Progenitor cell of endocrine pancreas (in vitro differentiated cells): Measurements from ENCODE around the gene NTN4. TPM values are rescaled to one million over a fixed set of nuclear protein-coding genes. Genes with fewer than 3 reads are reported as not detected.

Source experiments
- DNase-seq: peaks from one replicate; pipeline ENCODE4 v3.0.0; 2021; ENCODE audit warnings: low spot score; ENCODE audit not compliant: unreplicated experiment
- H3K27ac Mint-ChIP-seq: 2 replicates; pipeline ENCODE4 v1.8.0; 2021; ENCODE audit warnings: mild to moderate bottlenecking, moderate library complexity, mixed read lengths
- H3K27me3 Mint-ChIP-seq: 2 replicates; pipeline ENCODE4 v1.8.0; 2021; ENCODE audit warnings: mixed read lengths
- H3K36me3 Mint-ChIP-seq: 2 replicates; pipeline ENCODE4 v1.8.0; 2022; ENCODE audit warnings: mixed read lengths; ENCODE audit not compliant: insufficient read depth
- H3K4me1 Mint-ChIP-seq: 2 replicates; pipeline ENCODE4 v1.8.0; 2021; ENCODE audit warnings: low read depth, mixed read lengths
- H3K4me3 Mint-ChIP-seq: 2 replicates; pipeline ENCODE4 v1.8.0; 2021; ENCODE audit warnings: low read depth, mild to moderate bottlenecking, moderate library complexity, mixed read lengths
- H3K9me3 Mint-ChIP-seq: 2 replicates; pipeline ENCODE4 v1.8.0; 2021; ENCODE audit warnings: low read depth, mixed read lengths
- CTCF ChIP-seq: fragments of 200-600 bp; sonication (generic); IDR thresholded peaks from one replicate; pipeline ENCODE4 v1.5.0; 2021; ENCODE audit warnings: antibody characterized with exemption, mild to moderate bottlenecking; ENCODE audit not compliant: unreplicated experiment
- total RNA-seq: library from RNA; stranded (reverse); gene quantifications from 2 replicates; pipeline ENCODE4 v1.2.1, GENCODE V29; 2021

NTN4 gene
- total RNA-seq, 1 donor from 2014 or later = 7.4 TPM

- H3K27me3 Mint-ChIP-seq = no peaks in the 10 kb centered on the region
- no peaks in the 10 kb centered on the region for H3K36me3 Mint-ChIP-seq
These were observed 148.0 kb downstream of the NTN4 start for GRCh38 chr12:95642583-95642982.

GRCh38 chr12:95641299-95641952 lies 149.1 kb downstream of the NTN4 start:
- DNase-seq = no peak
- no peaks in the 10 kb centered on the region for H3K27me3 Mint-ChIP-seq
- no peak overlapping the region for H3K4me3 Mint-ChIP-seq
- H3K9me3 Mint-ChIP-seq = no peaks in the 10 kb centered on the region
- TF ChIP-seq CTCF = no peak
- H3K36me3 Mint-ChIP-seq = no peaks in the 10 kb centered on the region
- no peaks in the 10 kb centered on the region for H3K4me1 Mint-ChIP-seq
- H3K27ac Mint-ChIP-seq = no peak overlapping the region

More at GRCh38 chr12:95642583-95642982, 148.0 kb downstream of the NTN4 start:
- no peak for DNase-seq
- Mint-ChIP-seq H3K4me1 (no peaks in the 10 kb centered on the region), H3K27ac (no peak overlapping the region), H3K9me3 (no peaks in the 10 kb centered on the region), H3K4me3 (no peak overlapping the region)
- no peak for TF ChIP-seq CTCF

GRCh38 chr12:95640516-95640915 lies 150.0 kb downstream of the NTN4 start:
- Mint-ChIP-seq H3K27me3 (no peaks in the 10 kb centered on the region), H3K9me3 (no peaks in the 10 kb centered on the region), H3K27ac (no peak overlapping the region), H3K36me3 (no peaks in the 10 kb centered on the region), H3K4me1 (no peaks in the 10 kb centered on the region), H3K4me3 (no peak overlapping the region)
- no peak for DNase-seq
- no peak for TF ChIP-seq CTCF

GRCh38 chr12:95637471-95638155 lies 153.0 kb downstream of the NTN4 start:
- DNase-seq = no peak
- H3K27ac Mint-ChIP-seq = no peak overlapping the region
- TF ChIP-seq CTCF = no peak
- H3K4me3 Mint-ChIP-seq = no peak overlapping the region
- peaks cover 12% of the 10 kb centered on the region for H3K4me1 Mint-ChIP-seq
- H3K9me3 Mint-ChIP-seq = no peaks in the 10 kb centered on the region
- no peaks in the 10 kb centered on the region for H3K27me3 Mint-ChIP-seq
- H3K36me3 Mint-ChIP-seq = no peaks in the 10 kb centered on the region

GRCh38 chr12:95637010-95637409 lies 153.6 kb downstream of the NTN4 start:
- no peaks in the 10 kb centered on the region for H3K27me3 Mint-ChIP-seq
- TF ChIP-seq CTCF = no peak
- H3K9me3 Mint-ChIP-seq = no peaks in the 10 kb centered on the region
- no peak overlapping the region for H3K27ac Mint-ChIP-seq
- no peaks in the 10 kb centered on the region for H3K36me3 Mint-ChIP-seq
- peaks cover 12% of the 10 kb centered on the region for H3K4me1 Mint-ChIP-seq
- H3K4me3 Mint-ChIP-seq = no peak overlapping the region
- no peak for DNase-seq
